WTC11 (cell line): Measurements from ENCODE around the gene CLEC9A.

Experiments
- CREB1 ChIP-seq: sonication (generic); formaldehyde crosslinking; IDR thresholded peaks from 2 replicates; pipeline ENCODE4 v1.8.0; 2023; ENCODE audit warnings: mild to moderate bottlenecking, missing genetic modification reagents
- ELF4 ChIP-seq: sonication (generic); formaldehyde crosslinking; IDR thresholded peaks from 2 replicates; pipeline ENCODE4 v1.8.1; 2022; ENCODE audit warnings: low read depth, mild to moderate bottlenecking, moderate library complexity, missing genetic modification reagents
- FOXJ3 ChIP-seq: sonication (generic); formaldehyde crosslinking; IDR thresholded peaks from 2 replicates; pipeline ENCODE4 v1.9.0; 2021; ENCODE audit warnings: missing genetic modification reagents, mild to moderate bottlenecking, borderline replicate concordance
- SOX15 ChIP-seq: fragments of 250-450 bp; sonication (Bioruptor Pico); IDR thresholded peaks from 2 replicates; pipeline ENCODE4 v1.9.0; 2021; ENCODE audit warnings: mild to moderate bottlenecking
- ZNF416 ChIP-seq: fragments of 250-450 bp; sonication (Bioruptor Pico); IDR thresholded peaks from 2 replicates; pipeline ENCODE4 v1.9.0; 2021; ENCODE audit warnings: mild to moderate bottlenecking, inconsistent platforms
- TF ChIP-seq, protein P1 (sequence below): sonication (generic); formaldehyde crosslinking; IDR thresholded peaks from 2 replicates; pipeline ENCODE4 v1.8.0; 2023; ENCODE audit warnings: mild to moderate bottlenecking, missing genetic modification reagents
- TF ChIP-seq, protein P2 (sequence below): sonication (generic); formaldehyde crosslinking; IDR thresholded peaks from 2 replicates; pipeline ENCODE4 v1.8.1; 2023; ENCODE audit warnings: mild to moderate bottlenecking, moderate library complexity, missing genetic modification reagents
- TF ChIP-seq, protein P3 (sequence below): fragments of 200-600 bp; IDR thresholded peaks from 2 replicates; pipeline ENCODE4 v1.8.0; 2022; ENCODE audit warnings: antibody characterized with exemption
- TF ChIP-seq, protein P4 (sequence below): fragments of 250-450 bp; sonication (Bioruptor Pico); IDR thresholded peaks from 2 replicates; pipeline ENCODE4 v1.9.0; 2021; ENCODE audit warnings: moderate library complexity, mild to moderate bottlenecking, inconsistent platforms, borderline replicate concordance

DNA sequence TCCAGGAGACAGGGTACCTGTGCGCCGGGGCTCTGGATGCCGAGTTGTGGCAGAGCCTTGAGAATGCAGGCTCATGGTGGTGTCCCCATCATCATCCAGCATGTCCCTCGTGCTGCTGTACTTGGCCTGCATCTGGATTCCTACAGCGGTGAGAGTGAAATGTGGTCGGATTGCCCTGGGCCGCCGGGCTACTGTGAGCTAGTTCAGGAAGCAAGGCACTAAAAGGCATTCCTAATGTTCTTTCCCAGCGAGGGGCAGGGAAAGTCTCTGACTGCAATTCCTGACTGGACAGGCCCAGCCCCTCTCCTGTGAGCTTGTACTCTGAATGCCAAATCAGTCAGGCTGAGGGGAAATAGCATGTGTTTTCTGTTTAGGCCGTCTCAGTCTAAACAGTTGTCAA, 68.3 kb downstream of the CLEC9A start, which contains the start of gene CLEC1A:
- TF ChIP-seq CREB1 (CRISPR knock-in tag) (no peak), FOXJ3 (no peak), SOX15 (CRISPR knock-in tag) (no peak), ZNF416 (CRISPR knock-in tag) (no peak), ELF4 (no peak)
- TF ChIP-seq, protein P1, sequence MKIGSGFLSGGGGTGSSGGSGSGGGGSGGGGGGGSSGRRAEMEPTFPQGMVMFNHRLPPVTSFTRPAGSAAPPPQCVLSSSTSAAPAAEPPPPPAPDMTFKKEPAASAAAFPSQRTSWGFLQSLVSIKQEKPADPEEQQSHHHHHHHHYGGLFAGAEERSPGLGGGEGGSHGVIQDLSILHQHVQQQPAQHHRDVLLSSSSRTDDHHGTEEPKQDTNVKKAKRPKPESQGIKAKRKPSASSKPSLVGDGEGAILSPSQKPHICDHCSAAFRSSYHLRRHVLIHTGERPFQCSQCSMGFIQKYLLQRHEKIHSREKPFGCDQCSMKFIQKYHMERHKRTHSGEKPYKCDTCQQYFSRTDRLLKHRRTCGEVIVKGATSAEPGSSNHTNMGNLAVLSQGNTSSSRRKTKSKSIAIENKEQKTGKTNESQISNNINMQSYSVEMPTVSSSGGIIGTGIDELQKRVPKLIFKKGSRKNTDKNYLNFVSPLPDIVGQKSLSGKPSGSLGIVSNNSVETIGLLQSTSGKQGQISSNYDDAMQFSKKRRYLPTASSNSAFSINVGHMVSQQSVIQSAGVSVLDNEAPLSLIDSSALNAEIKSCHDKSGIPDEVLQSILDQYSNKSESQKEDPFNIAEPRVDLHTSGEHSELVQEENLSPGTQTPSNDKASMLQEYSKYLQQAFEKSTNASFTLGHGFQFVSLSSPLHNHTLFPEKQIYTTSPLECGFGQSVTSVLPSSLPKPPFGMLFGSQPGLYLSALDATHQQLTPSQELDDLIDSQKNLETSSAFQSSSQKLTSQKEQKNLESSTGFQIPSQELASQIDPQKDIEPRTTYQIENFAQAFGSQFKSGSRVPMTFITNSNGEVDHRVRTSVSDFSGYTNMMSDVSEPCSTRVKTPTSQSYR (CRISPR knock-in tag), result no peak
- TF ChIP-seq, protein P2, sequence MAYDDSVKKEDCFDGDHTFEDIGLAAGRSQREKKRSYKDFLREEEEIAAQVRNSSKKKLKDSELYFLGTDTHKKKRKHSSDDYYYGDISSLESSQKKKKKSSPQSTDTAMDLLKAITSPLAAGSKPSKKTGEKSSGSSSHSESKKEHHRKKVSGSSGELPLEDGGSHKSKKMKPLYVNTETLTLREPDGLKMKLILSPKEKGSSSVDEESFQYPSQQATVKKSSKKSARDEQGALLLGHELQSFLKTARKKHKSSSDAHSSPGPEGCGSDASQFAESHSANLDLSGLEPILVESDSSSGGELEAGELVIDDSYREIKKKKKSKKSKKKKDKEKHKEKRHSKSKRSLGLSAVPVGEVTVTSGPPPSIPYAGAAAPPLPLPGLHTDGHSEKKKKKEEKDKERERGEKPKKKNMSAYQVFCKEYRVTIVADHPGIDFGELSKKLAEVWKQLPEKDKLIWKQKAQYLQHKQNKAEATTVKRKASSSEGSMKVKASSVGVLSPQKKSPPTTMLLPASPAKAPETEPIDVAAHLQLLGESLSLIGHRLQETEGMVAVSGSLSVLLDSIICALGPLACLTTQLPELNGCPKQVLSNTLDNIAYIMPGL (CRISPR knock-in tag), result no peak
- TF ChIP-seq, protein P3, sequence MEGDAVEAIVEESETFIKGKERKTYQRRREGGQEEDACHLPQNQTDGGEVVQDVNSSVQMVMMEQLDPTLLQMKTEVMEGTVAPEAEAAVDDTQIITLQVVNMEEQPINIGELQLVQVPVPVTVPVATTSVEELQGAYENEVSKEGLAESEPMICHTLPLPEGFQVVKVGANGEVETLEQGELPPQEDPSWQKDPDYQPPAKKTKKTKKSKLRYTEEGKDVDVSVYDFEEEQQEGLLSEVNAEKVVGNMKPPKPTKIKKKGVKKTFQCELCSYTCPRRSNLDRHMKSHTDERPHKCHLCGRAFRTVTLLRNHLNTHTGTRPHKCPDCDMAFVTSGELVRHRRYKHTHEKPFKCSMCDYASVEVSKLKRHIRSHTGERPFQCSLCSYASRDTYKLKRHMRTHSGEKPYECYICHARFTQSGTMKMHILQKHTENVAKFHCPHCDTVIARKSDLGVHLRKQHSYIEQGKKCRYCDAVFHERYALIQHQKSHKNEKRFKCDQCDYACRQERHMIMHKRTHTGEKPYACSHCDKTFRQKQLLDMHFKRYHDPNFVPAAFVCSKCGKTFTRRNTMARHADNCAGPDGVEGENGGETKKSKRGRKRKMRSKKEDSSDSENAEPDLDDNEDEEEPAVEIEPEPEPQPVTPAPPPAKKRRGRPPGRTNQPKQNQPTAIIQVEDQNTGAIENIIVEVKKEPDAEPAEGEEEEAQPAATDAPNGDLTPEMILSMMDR, result no peak
- TF ChIP-seq, protein P4, sequence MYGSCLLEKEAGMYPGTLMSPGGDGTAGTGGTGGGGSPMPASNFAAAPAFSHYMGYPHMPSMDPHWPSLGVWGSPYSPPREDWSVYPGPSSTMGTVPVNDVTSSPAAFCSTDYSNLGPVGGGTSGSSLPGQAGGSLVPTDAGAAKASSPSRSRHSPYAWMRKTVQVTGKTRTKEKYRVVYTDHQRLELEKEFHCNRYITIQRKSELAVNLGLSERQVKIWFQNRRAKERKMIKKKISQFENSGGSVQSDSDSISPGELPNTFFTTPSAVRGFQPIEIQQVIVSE (CRISPR knock-in tag), result no peak
